UCSD-AML1 (cell line): Measurements from ENCODE around the gene UNC50.

ENCODE experiments used
- DNase-seq: peaks from one replicate; lab custom pipeline; 2025; ENCODE audit not compliant: unreplicated experiment; lab: John Stamatoyannopoulos, UW

The UNC50 gene

GRCh38 chr2:98608116-98608961 lies at the start of gene UNC50, which contains the start of gene COA5:
Gene UNC50, plus strand, starts transcription at chr2:98608589. Its CDS starts 1,171 bp downstream, at chr2:98609760.
Gene COA5, minus strand, starts transcription at chr2:98608512. Its CDS starts 107 bp downstream, at chr2:98608405.
- DNase-seq, result peak; percentile 92

GRCh38 chr2:98558852-98559530 lies 49.4 kb upstream of the UNC50 start:
- DNase-seq, result no peak

GRCh38 chr2:98559581-98559980 lies 48.8 kb upstream of the UNC50 start:
- DNase-seq, result no peak

GRCh38 chr2:98560256-98560771 lies 48.1 kb upstream of the UNC50 start:
- DNase-seq, result no peak

- DNase-seq, result no peak
Observed at GRCh38 chr2:98561018-98561417, 47.4 kb upstream of the UNC50 start.

- no peak for DNase-seq
Observed at GRCh38 chr2:98561902-98562695, 46.3 kb upstream of the UNC50 start.

GRCh38 chr2:98563394-98563793 lies 45.0 kb upstream of the UNC50 start:
- no peak for DNase-seq

GRCh38 chr2:98564541-98565132 lies 43.8 kb upstream of the UNC50 start:
- no peak for DNase-seq

GRCh38 chr2:98565286-98565860 lies 43.0 kb upstream of the UNC50 start:
- DNase-seq, result no peak

- no peak for DNase-seq
Observed at GRCh38 chr2:98565941-98566340, 42.4 kb upstream of the UNC50 start.

- no peak for DNase-seq
Observed at GRCh38 chr2:98568161-98568956, 40.0 kb upstream of the UNC50 start.

- peak; percentile 60 for DNase-seq
Observed at GRCh38 chr2:98569197-98569793, 39.1 kb upstream of the UNC50 start.

GRCh38 chr2:98569915-98570314 lies 38.5 kb upstream of the UNC50 start:
- no peak for DNase-seq

GRCh38 chr2:98570356-98570755 lies 38.0 kb upstream of the UNC50 start:
- DNase-seq, result no peak

GRCh38 chr2:98571121-98571701 lies 37.2 kb upstream of the UNC50 start:
- no peak for DNase-seq

GRCh38 chr2:98571796-98572195 lies 36.6 kb upstream of the UNC50 start:
- no peak for DNase-seq

- DNase-seq, result no peak
Observed at GRCh38 chr2:98572211-98572610, 36.2 kb upstream of the UNC50 start.

- DNase-seq, result no peak
Observed at GRCh38 chr2:98572676-98573075, 35.7 kb upstream of the UNC50 start.

GRCh38 chr2:98573426-98573825 lies 35.0 kb upstream of the UNC50 start:
- DNase-seq, result no peak
